Epithelial cell of prostate (primary cell): Measurements from ENCODE around the gene GNG2.
A peak's percentile ranks its signal among the peaks of the same experiment; 100 is the strongest.

Experiments
- DNase-seq: peaks from one replicate; pipeline ENCODE4 v3.0.0-alpha.2; 2011; ENCODE audit warnings: low read depth, low spot score
- H3K27ac ChIP-seq: fragments of 450-650 bp; 2 replicates; pipeline ENCODE4 v1.5.1; 2017; ENCODE audit warnings: mild to moderate bottlenecking

The GNG2 gene

GRCh38 chr14:51852541-51852940 lies 7.9 kb upstream of the GNG2 start:
- DNase-seq, result no peak
- H3K27ac ChIP-seq, result no peak overlapping the region

- H3K27ac ChIP-seq, result no peak overlapping the region
- DNase-seq, result no peak
These were observed 5.2 kb upstream of the GNG2 start for GRCh38 chr14:51855234-51855633.

- H3K27ac ChIP-seq, result no peak overlapping the region
- DNase-seq, result no peak
These were observed 3.6 kb upstream of the GNG2 start for GRCh38 chr14:51856792-51857296.

DNA sequence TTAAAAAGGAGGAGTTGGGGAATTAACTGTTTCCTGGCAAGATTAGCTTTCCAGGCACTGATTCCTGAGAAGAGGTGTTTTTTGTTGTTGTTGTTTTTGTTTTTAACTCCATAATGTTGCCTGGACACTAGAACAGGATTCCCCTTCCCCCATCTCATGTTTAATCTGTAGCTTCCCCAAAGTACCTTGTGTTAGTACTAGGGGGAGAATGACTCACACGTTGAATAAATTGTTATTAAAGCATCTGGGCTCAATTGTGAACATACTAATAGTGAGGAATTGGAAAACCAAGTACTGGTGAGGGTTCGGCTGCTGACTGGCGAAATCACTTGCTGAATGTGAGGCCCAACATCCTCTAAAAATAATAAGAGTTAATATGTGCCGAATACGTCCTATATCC lies 1.3 kb upstream of the GNG2 start:
- no peak overlapping the region for H3K27ac ChIP-seq
- no peak for DNase-seq

- no peak for DNase-seq
These were observed 550 bp downstream of the GNG2 start for GRCh38 chr14:51860825-51861499.

GRCh38 chr14:51862176-51862796 lies 1.9 kb downstream of the GNG2 start:
- no peak for DNase-seq
- no peak overlapping the region for H3K27ac ChIP-seq

More at GRCh38 chr14:51860825-51861499, 550 bp downstream of the GNG2 start:
- no peak overlapping the region for H3K27ac ChIP-seq

DNA sequence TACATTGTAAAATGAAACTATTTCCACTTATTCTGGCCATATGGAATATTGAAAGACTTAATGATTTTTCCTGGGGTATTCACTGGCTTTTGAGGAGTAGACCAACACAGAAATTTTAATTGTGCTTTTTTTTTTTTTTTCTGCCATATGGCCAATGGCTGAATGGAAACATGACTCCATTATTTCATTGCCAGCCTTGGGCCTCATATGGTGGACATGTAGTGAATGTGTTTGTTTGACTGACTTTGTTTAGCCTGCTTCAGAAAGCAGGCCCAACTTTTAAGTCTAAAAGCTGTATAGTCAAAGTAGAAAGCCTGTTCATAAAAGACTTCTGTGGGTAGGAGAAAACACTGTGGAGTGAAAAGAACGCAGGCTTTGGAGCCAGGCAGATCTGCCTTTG lies 2.4 kb downstream of the GNG2 start:
- no peak overlapping the region for H3K27ac ChIP-seq

GRCh38 chr14:51865953-51866747 lies 5.7 kb downstream of the GNG2 start:
- no peak overlapping the region for H3K27ac ChIP-seq
- no peak for DNase-seq

More for the DNA sequence above, 2.4 kb downstream of the GNG2 start:
- no peak for DNase-seq

- H3K27ac ChIP-seq, result no peak overlapping the region
- DNase-seq, result no peak
These were observed 7.3 kb downstream of the GNG2 start for GRCh38 chr14:51867741-51868140.

DNA sequence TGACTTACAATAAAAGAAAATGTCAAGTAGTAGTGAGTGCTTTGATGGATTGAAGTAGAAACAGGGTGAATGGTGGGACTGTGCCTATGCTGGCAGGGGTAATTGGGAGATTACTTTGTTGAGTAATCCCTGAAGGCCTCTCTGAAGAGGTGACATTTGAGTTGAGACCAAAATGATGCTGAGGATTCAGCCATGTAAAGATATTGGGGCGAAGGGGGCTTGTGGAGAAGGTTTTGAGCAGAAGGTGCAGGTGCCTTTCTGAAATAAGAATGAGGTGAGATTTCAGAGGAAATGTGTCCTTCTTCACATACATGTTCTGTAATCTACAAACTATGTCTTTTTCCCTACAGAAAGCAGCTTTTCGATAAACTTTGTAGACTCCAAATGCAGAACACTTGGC lies 8.0 kb downstream of the GNG2 start:
- no peak overlapping the region for H3K27ac ChIP-seq
- no peak for DNase-seq

DNA sequence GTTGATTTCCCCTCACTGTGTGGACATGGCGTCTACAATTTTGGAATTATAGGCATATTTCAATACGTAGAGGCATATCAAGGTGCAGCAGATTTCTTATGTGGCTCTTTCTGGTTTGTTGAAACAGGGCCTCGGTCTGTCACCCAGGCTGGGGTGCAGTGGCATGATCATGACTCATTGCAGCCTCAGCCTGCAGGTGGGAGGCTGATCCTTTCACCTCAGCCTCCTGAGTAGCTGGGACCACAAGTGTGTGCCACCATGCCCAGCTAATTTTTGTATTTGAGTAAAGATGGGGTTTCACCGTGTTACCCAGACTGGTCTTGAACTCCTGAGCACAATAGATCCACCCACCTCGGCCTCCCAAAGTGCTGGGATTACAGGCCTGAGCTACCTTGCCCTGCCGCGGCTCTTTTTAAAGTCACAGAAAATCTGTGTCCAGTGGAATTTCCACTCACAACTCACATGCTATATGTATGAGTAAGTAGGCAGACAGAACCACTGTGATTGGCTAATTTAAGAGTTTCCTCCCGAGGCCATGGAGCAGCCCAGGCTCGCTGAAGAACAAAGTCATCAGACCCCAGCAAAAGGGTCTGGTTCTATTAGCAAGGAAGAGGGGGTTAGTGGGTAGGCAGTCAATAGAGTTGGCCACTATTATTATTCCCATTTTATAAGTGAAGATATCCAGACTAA lies 9.1 kb downstream of the GNG2 start:
- DNase-seq, result no peak
- H3K27ac ChIP-seq, result no peak overlapping the region

DNA sequence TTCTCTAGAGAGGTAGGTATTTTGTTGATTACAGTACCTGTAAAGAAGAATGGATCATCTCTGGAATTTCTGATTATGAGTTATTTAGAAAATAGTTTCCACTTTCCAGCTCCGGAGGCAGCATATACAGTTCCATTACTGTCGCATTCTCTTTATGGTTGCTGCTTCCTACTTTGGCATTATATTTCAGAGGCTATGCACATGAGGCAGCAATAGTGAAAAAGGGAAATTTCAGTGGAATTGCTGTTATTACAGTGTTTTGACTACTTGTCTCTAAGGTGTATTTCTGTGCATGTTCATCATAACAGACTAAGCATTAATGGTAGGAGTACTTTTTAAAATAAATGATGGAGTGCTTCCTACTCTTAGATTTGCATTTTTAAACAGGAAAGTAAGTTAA lies 10.2 kb downstream of the GNG2 start:
- no peak overlapping the region for H3K27ac ChIP-seq
- no peak for DNase-seq

DNA sequence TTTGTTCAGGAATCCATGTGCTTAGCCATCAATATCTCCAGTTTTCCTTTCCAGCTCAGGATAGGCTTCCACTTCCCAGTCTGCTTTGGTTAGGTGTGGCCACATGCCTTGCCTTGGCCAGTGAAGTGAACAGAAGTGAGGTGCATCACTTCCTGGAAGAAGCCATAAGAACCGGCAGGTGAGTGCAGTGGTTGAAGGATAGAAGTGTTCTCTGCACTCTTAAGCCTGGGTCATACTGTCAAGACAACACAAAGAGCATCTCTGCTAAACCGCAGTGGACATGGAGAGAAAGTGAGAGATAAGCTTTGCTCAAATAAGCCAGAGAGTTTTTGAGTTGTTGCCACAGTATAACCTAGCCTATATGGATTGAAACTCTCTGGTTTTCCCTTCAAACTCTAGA lies 11.4 kb downstream of the GNG2 start:
- DNase-seq, result no peak
- H3K27ac ChIP-seq, result no peak overlapping the region

DNA sequence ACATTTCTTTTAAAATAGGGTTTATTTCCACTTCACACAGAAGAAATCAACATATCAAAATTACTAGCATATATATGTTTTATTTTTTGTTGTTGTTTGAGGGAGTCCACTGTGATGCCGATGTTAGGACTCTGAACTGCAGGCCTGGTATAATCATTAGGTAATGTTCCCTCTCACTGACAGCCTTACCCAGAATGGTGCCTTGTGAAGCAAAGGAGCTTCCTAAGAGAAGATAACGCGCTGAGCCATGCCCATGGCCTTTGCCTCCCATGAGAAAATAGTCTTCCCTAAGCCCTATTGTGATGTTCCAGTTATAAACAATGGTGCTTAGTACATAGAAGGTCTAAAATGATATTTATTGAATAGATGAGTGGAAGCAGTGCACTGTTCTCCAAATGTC lies 12.0 kb downstream of the GNG2 start:
- no peak overlapping the region for H3K27ac ChIP-seq
- no peak for DNase-seq

DNA sequence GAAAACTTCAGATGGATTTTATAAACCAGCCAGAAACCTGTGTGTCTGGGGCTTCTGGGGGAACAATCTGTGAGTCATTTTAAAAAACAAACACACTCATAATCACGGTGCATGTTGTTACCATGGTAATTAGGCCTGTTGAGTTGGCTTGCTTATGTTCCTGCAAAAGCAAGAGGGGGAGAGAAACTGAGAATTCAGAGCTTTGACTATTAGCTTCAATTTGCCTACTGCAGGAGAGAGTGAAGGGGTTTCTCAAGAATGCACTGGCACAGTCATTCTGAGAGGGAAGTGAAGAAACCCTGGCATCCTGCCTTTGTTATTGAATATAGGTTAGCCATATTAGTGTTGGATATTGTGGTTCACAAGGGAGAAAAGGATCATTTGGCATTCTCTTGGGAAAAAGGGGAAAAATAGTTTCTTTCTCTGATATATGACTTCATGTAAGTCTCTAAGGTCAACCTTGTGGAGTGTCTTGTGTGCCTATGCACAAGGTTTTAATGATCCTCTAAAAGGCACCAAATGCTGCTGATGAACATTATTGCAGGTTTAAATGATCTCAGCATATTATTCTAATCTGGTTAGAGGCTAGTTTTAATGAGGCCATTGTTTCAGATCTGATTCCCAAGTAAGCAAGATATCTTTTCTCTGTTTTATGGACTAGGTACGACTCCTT lies 12.9 kb downstream of the GNG2 start:
- H3K27ac ChIP-seq, result no peak overlapping the region
- peak; percentile 44 for DNase-seq

DNA sequence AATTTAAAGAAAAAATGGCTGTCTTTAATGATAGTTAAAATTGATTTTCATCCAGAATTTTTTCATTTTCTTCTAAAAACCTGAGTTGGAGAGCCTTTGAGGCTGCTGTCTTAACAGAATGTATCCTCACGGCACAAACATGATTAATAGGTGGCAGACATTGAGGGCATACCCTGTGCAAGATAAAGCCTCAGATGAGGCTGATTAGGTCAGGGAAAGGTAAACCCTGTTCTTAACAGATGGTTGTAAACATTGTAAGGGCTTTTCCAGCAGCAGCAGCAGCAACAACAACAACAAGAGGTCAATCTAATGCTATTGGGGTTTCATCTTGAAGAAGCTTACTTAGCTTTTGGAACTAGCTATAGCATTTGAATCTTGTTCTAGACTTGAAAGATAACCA lies 17.4 kb downstream of the GNG2 start:
- DNase-seq, result no peak
- H3K27ac ChIP-seq, result no peak overlapping the region

DNA sequence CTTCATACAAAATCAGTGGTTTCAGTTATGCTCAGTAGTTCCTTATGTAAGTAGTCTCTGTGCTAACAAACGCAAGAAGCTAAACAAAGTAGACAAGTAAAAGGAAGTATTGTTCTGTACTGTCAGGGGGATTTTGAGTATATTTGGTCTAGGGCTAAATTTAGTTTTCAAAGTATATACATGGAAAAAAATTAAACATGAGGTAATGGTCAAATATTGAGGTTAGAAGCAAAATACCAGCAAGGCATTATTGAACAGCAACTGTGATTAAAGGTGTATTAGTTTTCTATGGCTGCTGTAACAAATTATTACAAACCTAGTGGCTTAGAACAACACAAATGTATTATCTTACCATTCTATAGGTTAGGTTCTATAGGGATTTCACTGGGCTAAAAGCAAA lies 18.8 kb downstream of the GNG2 start:
- no peak overlapping the region for H3K27ac ChIP-seq
- no peak for DNase-seq

DNA sequence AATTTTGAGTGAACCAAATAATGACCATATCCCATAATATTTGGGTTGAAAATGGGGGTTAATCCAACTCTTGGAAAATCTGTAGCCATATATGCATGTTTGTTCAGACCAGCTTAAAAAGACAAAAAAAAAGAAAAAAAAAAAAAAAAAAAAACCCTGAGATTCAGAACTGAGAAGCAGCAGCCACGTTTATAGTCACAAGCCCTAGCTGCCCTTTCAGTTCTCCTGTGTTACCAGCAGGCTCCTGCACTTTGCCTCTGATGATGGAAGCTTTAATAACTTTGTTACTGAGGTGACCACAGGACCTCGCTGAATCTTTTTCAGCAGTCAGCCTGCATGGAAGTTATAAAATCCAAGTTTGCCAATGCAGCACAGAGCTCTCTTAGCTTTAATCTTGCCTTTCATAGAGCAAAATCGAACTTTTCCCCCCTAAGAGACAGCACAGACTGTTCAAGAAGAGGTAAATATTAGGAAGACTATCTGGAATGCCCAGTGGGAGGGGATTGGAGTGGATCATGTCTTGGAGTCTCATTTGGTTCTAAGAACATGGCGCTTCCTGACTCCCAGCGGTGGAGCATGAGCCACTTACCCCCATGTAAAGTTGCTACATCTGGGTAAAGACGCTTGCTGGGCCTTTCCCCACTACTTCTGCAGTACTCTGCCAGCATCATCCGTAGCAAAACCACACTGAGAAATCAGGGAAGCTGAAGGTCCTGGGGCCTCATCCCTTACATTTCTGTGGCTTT lies 20.6 kb downstream of the GNG2 start:
- no peak overlapping the region for H3K27ac ChIP-seq
- no peak for DNase-seq

DNA sequence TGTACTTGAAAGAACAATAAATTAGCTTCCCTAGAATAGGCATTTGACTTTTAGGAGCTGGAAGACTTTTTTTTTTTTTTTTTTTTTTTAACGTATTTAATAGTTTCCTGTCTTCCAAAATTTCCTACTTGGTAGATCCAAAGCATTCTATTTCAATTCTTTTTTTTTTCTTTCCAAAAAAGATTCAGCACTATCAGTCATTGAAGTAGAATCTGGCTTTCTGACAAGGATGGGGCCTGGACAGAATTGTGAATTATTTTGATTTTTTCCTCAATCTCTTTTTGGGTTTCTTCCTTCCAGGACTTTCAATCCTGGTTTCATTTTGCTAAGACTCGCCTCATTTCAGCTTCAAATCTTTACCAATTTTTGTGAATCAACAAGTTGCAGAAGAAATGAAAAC lies 21.2 kb downstream of the GNG2 start:
- H3K27ac ChIP-seq, result no peak overlapping the region
- DNase-seq, result no peak
